ENCODE results near the gene OTOA.
"Not testable (repeated sequence)": the region's sequence is repeated elsewhere in the genome, so short reads cannot be mapped to it uniquely, and the experiment has no call there.

The OTOA gene

GRCh38 chr16:21663889-21664647 lies at the start of gene OTOA:
Gene OTOA, plus strand, starts transcription at chr16:21663968. Its CDS starts 14,547 bp downstream, at chr16:21678515.
- DNase-seq = no peak

DNA sequence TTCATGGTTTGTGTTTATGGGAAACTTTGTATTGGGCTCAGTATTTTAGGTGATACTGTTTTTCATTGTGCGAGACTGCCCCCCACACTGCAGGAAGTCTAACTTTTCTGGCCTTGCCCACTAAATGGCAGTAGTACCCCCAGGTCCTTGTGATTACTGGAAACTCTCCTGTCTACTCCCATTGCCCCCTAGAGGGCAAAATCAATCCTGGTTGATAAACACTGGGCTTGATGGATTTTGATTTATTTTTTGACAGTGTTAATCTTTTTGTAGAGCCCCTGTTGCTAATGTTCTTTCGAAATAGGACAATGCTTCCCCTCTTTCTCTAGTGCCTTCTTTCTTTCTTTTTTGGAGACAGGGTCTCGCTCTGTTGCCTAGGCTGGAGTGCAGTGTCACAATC lies 48.9 kb upstream of the OTOA start:
- DNase-seq = no peak

GRCh38 chr16:21617607-21618006 lies 46.2 kb upstream of the OTOA start:
- no peak for DNase-seq

GRCh38 chr16:21618281-21618680 lies 45.5 kb upstream of the OTOA start:
- DNase-seq = no peak

GRCh38 chr16:21619765-21620425 lies 43.9 kb upstream of the OTOA start:
- no peak for DNase-seq

DNA sequence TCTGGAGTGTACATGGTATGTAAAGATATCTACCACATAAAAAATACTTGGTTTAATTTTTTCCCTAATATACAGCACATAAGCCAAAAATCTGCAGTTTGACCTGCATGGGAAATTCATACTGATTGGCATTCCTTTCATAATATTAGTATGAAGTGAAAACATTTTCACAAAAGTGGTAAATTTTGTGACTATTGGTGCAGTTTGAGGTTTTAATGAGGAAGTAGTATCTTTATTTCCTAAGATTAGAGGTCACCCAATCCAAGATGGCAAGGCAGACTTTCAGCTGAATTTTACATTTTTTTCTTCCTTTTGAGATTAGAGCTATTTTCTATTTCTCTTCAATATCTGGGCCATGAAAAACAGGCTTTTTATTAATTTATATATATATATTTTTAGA lies 43.2 kb upstream of the OTOA start:
- no peak for DNase-seq

- no peak for DNase-seq
Observed at GRCh38 chr16:21622545-21622944, 41.2 kb upstream of the OTOA start.

- DNase-seq = no peak
Observed at GRCh38 chr16:21625026-21625425, 38.7 kb upstream of the OTOA start.

GRCh38 chr16:21626659-21627277 lies 37.0 kb upstream of the OTOA start:
- DNase-seq = no peak

- DNase-seq = no peak
Observed at GRCh38 chr16:21628121-21628726, 35.5 kb upstream of the OTOA start.

DNA sequence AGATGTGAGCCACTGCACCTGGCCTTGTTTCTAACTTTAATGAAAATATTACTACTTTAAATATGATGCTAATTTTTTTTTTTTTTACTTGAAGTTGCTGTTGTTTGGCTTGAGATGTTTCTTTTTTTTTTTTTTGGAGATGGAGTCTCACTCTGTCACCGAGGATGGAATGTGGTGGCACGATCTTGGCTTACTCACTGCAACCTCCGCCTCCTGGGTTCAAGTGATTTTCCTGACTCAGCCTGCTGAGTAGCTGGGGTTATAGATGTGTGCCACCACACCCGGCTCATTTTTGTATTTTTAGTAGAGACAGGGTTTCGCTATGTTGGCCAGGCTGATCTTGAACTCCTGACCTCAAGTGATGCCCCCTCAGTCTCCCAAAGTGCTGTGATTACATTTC lies 35.0 kb upstream of the OTOA start:
- no peak for DNase-seq

- DNase-seq = not testable (repeated sequence)
Observed at GRCh38 chr16:21629616-21630539, 33.9 kb upstream of the OTOA start.

GRCh38 chr16:21630866-21631265 lies 32.9 kb upstream of the OTOA start:
- not testable (repeated sequence) for DNase-seq

DNA sequence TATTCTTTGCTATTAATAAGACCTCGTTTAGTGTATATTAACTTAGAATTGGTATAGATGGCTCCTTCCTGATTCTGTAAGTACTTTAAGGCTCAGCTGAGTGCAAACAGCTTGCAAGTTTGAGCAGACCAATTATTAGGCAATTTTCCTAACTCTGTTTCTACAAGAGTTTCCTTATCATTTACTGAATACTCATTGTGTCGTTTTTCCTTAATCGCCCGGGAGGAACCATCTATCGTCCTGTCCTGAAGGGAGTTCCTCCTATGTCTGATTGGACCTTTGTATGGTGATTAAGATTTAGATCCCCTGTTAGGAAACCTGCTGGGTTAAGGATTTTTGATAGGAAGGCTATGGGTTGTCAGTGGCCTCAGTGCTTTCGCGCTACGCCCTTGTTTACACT lies 32.4 kb upstream of the OTOA start:
- DNase-seq = not testable (repeated sequence)

DNA sequence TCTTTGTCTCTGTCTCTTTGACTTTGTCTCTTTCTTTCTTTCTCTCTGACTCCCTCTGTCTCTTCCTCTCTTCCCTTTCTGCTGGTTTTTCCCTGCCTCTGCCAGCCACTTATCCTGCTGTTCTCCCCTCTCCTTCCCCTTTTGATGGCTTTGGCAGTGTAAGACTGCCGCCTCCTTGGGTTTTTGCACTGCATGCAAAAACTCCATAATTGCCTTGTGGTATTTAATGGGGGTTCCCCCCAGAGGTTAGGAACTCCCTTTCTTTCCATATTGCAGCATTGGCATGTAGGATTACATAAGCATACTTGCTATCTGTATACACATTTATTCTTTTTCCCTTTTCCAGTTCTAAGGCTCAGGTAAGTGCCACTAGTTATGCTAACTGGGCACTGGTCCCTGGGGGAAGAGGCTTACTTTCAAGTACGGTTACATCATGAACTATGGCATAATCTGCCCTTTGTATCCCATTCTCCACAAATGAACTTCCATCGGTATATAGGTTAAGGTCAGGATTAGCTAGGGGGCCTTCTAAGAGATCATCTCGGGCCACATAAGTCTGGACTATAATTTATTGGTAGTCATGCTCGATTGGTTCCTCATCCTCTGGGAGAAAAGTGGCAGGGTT lies 31.7 kb upstream of the OTOA start:
- DNase-seq = not testable (repeated sequence)

DNA sequence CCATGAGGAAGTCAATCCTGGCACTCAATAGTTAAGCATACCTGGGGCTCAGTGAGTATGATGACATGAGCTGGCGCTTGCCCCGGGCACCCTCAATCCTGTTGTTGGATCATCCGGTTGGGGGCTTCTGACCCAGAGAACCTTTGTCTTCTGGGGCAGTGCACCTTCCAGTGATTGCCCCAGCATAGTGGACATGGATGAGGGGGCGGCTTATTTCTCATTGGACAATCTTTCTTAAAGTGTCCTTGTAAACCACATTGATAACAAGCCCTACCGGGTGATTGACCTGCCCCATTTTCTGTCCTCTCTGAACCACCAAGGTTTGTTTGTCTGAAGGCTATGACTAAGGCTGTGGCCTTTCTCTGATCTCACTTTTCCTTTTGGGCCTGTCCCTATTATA lies 29.6 kb upstream of the OTOA start:
- no peak for DNase-seq

- not testable (repeated sequence) for DNase-seq
Observed at GRCh38 chr16:21635694-21636093, 28.1 kb upstream of the OTOA start.

GRCh38 chr16:21637032-21637968 lies 26.5 kb upstream of the OTOA start:
- no peak for DNase-seq

DNA sequence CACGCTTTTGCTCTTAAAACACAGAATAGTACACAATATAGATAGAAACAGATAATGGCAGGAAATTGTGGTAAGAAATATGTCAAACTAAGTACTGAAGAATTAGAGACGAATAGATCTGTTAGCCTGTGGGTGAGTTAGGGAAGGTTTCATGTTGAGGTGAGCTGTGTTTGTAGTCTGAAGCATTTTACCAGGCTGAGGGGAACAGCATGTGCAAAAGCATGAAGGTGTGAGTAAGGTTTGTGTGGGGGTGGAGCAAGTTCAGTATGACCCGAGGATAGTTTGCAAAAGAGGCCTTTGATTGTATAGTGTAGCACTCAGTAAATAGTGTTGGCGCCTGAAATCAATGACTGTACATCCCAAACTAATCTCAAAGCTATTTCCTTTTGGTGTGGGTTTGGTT lies 25.2 kb upstream of the OTOA start:
- DNase-seq = no peak

GRCh38 chr16:21639493-21639892 lies 24.3 kb upstream of the OTOA start:
- no peak for DNase-seq

DNA sequence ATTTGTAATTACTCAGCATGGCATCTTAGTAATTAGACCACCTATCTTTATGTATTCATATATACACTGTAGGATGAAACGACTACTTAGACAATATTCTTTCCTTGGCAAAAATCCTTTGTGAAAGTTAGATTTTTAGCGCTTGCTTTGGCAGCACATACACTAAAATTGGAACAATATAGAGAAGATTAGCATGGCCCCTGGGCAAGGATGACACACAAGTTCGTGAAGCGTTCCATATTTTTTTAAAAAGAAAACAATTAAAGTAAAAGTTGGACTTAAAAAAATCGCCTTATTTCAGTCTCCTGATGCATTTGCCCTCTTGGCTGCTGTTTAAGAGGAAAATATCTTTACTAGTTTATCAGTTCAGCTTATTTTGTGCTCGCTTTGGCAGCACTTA lies 21.9 kb upstream of the OTOA start:
- no peak for DNase-seq

Data from NCI-H2029 treated with DMSO at 0.1 percent for 48 hours (cell line).